HG03175 (cell line): ENCODE measurements around the gene IFFO2.
A peak's percentile ranks its signal among the peaks of the same experiment; 100 is the strongest.

Experiments
- ATAC-seq: cut with Tn5 transposase; IDR thresholded peaks from one replicate; pipeline ENCODE4 v1.9.1; 2021; ENCODE audit warnings: mild to moderate bottlenecking, moderate library complexity; ENCODE audit not compliant: unreplicated experiment

IFFO2 gene

DNA sequence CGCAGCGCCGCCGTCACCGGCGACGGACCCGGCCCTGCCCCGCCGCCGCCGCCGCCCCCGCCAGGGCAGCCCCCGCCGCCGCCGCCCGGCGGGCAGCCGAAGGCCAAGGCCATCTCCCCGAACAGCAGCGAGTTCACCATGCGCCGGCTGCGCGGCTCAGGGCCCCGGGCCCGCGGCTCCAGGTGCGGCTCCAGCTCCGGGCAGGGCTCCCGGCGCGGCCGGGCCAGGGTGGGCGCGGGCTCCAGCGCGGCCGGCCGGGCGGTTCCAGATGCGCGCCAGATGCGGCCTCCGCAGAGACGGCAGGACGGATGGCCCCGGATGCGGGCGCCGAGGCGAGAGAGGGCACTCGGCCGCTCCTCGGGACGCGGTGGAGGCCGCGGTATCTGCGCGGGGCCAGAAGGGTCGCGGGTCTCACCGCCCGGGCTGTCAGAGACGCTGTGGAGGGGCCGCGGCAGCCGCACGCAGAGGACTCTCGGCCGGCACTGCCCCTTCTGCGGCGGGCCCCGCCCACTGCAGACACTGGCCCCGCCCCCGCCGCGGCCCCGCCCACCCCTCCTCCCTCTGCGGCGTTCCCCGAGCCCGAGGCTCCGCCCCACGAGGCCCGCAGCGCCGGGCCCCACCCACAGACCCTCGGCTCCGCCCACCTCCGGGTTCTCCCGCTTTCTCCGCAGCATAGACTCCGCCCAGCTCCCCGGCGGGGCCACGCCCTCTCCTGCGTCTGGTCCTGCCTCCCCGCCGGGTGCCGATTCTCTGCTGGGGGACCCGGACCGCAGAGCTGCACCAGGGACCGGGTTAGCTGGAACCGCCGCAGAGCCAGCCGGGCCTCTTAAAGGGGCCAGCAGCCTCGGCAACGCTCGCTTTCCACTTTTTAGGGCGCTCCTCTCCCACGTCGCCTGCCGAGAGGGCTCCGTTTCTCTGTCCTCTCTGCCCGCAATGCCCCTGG is at the start of gene IFFO2:
Gene IFFO2 (minus strand): TSS at position 484 of the 943 bp plus-strand sequence. CDS start 344 bp downstream, at position 140.
- ATAC-seq = peak; percentile 69

DNA sequence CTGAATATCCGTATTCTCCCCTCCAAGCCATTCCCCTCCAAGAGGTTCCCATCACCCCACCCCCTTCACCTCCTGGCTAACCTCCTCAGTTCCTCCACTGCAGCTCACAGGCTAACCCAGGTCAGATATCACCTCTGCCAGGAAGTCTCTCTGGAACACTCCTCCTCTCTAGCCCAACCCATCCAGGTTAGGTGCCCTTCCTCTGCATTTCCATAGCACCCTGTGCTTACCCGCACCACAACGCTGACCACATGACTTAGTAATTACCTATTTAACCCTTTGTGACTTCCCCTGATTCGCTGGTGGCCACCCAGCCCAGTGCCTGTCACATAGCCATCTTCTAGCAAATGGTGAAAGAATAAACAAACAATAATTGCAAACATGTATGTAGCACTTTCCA is 49.5 kb upstream of the IFFO2 start:
- no peak for ATAC-seq

DNA sequence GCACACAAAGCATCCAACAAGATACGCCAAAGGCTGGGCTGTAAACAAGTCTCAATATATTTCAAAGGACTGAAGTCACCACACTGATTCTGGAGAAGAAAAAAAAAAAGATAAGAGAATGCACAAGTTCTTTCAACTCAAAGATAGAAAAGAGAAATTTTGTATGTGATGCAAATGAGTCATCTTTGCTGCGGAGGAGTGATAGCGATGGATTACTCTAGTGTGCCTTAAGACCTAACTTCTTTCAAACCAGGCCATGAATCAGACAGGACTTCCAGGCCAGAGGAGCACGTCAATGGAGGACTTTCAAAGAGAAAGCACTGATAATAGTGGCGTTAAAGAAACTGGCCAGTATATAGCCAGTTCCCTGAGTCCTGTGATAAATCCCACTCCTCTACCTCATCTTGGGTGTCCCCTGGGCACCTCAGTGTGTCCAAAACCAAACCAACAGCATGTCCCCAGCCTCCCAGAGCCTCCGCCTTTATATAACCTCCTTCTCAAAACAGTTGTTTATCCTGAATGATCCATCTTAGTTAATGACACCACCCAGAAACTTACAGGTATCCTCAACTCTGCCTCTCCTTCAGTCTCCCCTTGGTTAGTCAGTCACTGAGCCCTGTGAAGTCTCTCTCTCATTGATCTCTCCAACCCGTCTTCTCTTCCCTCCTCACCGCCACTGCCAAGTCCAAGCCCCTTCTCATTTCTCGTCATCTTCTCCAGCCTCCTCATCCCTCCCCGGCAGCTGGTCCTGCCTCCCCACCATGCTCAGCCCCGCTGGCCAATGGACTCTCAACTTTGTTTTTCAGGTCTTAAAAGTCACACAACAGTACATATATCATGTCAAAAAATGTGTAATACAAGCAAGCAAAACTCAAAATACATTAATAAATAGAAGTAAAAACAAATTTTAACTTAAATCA is 47.2 kb upstream of the IFFO2 start:
- no peak for ATAC-seq

DNA sequence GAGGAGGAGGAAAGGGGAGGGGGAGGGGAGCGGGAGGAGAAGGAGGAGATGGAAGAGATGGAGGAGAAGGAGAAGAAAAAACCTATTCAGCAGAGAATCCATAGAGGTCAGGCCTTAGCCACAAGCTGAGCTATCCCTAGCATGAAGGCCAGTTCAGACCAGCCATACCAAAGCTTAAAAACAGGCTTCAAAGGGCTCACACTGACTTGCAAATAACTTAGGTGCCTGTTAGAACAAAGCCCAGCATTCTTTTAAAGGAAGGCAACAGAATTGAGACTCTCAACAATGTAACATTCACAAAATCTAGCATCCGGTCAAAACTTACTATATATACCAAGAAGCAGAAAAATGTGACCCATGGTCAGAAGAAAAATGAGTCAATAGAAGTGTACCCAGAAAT is 43.6 kb upstream of the IFFO2 start:
- no peak for ATAC-seq

DNA sequence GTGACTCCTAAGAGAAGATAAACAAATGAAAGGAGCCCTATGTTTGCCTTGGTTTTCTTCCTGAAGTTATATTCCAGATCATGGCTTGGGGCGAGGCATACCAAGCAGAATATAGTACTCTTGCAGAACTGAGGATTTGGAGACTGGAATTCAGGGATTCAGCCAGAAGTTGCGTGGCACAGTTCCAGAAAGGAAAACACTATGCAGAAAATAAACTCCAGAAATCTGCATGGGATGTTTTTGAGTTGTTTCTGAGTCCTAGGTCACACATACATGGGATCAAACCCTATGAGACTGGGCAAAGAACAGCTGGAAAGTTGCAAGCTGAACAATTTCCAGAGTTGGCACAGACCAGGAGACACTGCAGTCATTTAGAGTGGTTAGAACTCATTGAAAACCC is 42.9 kb upstream of the IFFO2 start:
- ATAC-seq = no peak

DNA sequence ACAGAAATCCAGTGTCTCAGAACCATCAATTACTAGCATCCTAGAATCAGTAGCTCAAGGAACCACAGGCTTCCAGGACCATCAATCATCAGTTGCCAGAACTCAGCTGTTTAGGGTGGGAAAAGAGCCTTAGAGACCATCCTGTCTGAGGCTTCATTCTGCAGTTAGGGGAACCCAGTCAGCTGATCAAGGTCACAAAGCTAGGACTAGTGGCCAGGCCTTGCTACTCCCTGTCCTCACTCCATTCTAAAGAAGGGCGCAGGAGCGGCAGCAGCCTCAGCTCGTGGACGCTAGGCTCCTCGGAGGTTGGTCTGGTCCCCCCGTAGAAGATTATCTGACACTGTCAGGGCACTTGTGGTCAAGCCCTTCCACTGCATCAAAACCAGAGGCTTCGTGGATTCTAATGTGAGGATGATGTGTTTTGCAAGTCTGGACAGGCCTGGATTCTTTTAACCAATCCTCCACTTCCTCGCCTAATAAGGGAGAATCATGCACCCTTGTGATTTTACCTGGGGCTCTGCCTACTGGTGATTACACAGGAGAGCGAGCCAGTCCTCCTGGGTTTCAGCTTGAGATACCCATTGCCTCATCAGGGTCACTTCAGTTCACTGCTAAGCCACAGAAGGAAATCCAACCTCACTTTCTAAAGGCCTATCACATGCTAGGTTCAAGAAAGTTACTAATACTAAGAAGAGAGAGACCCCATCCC is 41.7 kb upstream of the IFFO2 start:
- no peak for ATAC-seq

DNA sequence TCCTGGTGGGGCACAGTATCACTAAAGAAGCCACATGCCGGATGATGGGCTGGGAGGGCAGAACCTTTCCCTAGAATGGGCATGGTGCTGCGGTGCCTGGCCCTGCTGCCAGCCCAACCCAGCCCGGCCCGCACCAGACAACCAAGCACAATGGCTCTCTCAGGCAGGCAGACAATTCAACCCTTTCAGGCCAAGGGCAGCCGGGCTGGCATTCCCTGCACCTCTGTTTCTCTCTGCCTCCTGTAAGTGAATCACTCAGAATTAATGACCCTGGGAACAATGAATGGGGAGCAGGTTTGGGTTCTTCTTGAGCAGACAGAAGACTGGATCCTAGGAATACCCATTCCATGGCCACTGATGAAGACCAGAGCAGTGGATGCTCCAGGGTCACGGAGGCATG is 41.0 kb upstream of the IFFO2 start:
- no peak for ATAC-seq

DNA sequence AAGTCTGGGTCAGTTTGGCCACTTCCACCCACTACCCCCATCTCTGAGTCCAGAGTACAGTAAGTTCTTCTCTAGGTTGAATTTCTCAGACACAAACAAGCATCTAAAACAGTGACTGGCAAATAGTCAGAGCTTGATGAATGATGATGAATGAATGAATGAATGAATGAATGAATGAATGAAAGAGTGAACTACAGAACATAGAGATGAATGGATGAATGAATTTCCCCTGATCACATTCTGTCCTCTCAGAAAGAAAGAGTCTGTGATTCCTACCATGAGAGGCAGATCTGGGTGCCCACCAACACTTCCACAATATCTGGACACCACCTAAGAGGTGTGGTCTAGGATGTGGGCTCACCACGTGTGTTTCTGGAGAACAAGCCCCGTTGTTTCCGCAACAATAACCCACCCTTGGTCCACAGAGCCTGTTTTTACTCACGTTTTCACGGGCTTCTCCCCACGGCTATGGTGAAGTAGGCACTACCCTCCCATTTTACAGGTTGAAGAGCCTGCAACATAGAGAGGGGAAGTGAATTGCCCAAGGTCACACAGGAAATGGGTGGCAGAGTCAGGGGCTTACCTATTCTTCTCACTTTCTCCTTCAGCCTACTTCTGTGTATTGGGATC is 40.2 kb upstream of the IFFO2 start:
- no peak for ATAC-seq

DNA sequence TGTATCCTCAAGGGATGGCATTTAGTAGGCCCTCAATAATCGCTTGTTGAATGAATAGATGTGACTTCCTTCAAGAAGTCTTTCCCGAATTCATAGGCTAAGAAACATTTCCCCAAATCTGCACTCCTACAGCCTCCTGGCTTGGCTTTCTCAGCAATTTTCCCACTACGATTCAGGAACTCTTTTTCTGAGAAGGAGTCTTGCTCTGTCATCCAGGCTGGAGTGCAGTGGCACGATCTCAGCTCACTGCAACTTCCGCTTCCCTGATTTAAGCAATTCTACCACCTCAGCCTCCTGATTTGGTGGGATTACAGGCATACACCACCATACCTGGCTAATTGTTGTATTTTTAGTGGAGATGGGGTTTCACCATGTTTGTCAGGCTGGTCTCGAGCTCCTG is 37.9 kb upstream of the IFFO2 start:
- ATAC-seq = no peak

DNA sequence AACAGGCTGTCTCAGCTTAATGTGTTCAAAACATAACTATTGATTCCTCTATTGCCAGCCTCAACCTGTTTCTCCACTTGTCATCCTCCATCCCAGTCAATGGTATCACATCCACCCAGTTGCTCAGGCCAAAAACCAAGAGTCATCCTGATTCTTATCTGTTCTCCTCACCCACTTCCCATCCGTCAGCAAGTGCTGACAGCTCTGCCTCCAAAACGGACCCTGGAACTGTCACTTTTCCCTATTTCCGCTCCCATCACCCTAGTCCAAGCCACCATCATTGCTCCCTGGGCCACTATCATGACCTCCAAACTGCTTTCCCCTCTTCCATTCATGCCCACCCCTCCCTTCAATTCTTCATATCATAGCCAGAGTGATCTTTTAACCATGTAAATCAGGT is 36.2 kb upstream of the IFFO2 start:
- ATAC-seq = no peak

DNA sequence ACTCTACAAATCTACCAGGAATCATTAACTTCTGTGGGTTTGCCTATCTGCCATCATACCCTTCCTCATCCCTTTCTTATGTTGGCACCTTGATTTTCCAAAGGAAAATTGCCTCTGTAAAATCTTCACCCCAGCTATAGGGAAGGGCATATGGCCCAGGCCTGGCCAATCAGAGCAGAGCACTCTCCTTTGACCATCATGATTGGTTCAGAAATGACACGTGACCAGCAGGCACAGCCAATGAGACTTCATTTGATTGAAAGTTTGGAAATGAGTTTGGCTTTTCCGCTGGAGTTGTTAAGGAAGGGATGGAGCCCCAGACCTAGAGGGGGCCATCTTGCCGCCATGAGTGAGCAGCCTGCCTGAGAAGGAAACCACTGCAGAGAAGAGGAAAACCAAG is 35.1 kb upstream of the IFFO2 start:
- no peak for ATAC-seq

DNA sequence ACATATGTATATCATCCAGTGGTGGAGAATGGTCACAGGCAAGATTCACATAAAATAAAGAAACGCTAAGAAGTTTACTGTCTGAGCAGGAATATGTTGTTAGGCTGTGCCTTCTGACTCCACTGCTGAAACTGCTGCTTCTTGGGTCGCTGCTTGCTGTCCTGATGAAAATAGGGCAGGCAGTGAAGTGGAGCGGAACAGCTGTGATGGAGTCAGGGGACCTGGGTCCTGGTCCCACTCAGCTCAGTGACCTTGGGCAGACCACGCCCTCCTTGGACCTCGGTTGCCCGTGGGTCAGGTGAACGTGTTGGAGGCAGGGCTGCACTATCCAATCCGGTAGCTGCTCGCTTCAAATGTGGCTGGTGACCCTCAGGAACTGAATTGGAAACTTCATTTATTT is 33.4 kb upstream of the IFFO2 start:
- ATAC-seq = no peak

DNA sequence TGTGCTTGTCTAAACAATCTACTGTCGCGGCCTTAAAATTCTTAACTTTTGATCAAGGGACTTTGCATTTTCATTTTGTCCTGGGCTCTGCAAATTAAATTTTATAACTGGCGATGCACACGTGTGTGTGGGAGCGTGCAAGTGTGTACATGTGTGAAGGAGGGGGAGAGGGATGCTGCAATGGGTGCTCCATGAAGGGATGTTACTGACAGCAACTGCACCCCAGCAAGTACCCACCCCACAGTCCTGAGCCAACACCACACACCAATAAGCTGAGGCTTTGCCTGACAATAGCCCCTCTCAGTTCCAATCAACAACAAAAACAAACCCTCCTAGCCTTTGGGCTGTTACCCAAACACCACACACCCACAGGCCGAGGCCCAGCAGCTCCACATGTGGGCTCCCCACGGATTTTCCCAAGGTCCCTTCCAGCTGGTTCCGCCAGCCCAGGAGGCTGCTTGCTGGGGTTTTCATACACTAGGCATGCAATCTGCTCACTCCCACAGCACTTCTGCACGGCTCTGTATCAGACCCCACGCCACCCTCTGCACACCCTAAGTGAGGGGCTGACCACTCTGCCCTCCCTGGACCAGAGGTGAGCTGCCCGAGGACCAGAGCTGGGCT is 32.8 kb upstream of the IFFO2 start:
- no peak for ATAC-seq

DNA sequence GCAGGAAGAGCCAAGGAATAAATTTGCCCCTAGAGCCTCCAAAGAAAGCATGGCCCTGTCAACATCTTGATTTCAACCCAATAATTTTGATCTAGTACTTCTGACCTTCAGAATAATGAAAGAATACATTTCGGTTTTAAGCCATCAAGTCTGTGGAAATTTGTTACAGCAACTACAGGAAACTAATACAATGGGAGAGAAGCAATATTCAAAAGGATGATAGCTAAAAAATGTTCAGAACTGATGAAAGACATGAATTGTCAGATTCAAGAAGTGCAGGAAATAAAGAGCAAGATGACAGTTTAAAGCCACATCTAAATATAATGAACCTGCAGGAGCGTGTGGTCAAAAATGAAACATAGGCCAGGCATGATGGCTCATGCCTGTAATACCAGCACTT is 24.8 kb upstream of the IFFO2 start:
- no peak for ATAC-seq

DNA sequence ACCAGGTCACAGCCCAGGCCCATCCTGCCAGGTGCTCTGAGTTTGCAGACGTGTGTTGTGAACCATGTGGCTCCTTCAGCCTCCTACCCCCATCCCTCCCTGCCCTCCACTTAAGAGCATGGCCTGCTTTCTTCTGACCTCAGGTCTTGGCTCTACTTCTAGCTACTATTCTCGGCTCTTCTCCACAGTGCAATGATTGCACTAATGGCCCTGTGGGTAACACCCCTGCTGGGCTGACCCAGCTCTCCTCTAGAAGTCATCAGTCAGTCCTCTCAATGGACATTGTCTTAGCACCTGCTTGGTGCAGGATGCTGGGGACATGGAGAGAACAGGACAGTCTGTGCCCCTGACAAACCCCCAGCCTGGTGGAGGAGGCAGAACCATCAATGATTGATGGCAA is 22.2 kb upstream of the IFFO2 start:
- no peak for ATAC-seq

DNA sequence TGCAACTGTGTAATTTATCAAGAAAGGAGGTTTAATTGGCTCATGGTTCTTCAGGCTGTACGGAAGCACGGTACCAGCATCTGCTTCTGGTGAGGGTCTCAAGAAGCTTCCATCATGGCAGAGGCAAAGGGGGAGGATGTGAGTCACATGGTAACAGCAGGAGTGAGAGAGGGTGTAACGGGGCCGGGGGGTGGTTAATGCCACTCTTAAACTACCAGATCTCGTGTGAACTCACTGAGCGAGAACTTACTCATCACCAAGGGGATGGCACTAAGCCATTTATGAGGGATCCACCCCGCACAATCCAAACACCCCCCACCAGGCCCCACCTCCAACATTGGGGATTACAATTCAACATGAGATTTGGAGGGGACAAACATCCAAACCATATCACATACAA is 21.0 kb upstream of the IFFO2 start:
- no peak for ATAC-seq

DNA sequence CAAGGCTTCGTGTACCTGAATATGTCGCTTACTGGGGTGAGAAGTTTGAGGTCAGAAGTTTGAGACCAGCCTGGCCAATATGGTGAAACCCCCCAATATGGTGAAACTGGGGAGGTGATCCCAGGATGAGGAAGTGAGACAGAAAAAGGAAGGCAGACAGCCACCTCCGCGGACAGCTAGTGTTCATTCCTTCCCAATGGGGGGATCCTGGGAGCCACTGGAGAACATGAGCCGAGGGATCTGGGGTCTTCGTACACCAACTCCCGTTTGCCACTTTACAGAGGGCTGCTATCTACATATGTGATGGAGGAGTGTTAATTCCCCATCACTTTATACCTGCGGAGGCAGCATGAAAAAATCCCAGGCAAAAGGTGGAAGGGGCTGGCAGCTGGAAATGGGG is 19.6 kb upstream of the IFFO2 start:
- no peak for ATAC-seq

DNA sequence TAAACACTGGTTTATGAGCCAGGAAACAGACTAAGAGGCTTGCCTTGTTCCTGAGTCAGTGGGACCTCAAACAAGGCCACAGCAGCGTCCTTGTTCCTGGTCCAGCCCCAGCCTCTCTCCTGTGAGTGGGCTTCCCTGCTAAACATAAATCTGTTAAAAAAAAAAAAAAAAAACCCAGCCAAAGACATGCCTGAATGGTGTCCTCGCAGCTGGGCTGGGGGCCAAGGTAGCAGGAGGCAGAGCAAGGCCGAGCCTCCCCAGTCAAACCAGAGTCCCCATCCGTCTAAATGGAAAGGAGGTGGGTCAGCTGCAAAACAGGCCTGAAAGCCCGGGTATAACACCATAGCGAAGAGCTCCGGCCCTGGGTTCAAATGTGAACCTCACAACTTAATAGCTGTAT is 18.1 kb upstream of the IFFO2 start:
- no peak for ATAC-seq

DNA sequence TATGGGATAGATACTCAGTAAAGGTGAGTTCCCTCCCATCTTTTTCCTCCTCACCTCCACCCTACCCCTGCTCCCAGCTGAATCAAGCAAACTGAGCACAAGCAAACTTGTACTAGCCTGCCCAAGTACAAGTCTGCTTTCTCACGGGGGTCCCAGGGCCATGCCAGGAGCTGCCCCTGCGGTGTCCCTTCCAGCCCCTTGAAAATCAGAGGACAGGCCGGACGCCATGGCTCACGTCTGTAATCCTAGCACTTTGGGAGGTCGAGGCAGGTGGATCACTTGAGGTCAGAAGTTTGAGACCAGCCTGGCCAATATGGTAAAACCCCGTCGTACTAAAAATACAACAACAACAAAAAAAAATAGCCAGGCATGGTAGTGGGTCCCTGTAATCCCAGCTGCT is 17.5 kb upstream of the IFFO2 start:
- ATAC-seq = no peak

DNA sequence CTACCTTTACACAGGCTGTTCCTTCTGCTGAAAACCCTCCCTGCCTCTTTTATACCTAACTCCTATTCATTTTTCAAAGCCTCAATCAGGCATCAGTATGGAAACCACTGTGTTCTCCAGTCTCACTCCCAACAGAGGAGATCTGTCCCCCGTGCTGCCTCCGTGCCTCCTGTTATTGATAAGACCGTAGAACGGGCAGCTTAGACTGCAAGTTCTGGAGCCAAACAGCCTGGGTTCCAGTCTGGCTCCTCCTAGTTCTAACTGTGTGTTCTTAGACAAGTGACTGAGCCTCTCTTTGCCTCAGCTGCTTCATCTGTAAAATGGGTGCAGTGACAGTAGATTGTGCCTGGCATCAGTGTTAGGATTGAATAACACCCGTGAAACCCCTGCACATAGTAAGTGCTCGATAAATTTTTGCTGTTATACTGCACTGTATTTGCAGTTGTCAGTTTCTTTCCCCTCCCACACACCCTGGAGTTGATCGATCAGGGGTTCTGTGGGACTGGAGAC is 17.0 kb upstream of the IFFO2 start:
- no peak for ATAC-seq
